ENCODE results near the gene PPP1CA. TPM values are rescaled to one million over a fixed set of nuclear protein-coding genes. Genes with fewer than 3 reads are reported as not detected.

The PPP1CA gene
- total RNA-seq, 2 experiments from 2014 or later, result 202 to 204 TPM

- Mint-ChIP-seq H3K27ac (peak overlapping the region; percentile 95), H3K36me3 (ENCODE audit: low read depth) (peaks cover 36% of the 10 kb centered on the region), H3K4me1 (ENCODE audit: low read depth) (peaks cover 56% of the 10 kb centered on the region), H3K4me3 (peak overlapping the region; percentile 90), H3K27me3 (ENCODE audit: low read depth) (no peaks in the 10 kb centered on the region), H3K9me3 (no peaks in the 10 kb centered on the region)
- CTCF ChIA-PET, result interaction anchor here (0.6 to 3.8 kb wide), 9 partner anchors 11 to 94 kb away, joined by 3 to 20 read pairs (median 5); partner anchors contain the start of genes CDK2AP2 and PPP1CA
- intact Hi-C loops (cut with micrococcal nuclease), result loop anchor here (1.0 to 2.0 kb wide), 4 partner anchors 19 to 67 kb away; partner anchors contain the start of gene TMEM134
- peak; percentile 77 for DNase-seq
Measured at GRCh38 chr11:67439321-67440228, 37.9 kb upstream of the PPP1CA start.

- intact Hi-C loops (cut with micrococcal nuclease), result loop anchor here (1.0 to 2.0 kb wide), 3 partner anchors 8 to 30 kb away; partner anchors contain the start of gene TMEM134
- CTCF ChIA-PET, result interaction anchor here (0.6 to 3.8 kb wide), 10 partner anchors 10 to 117 kb away, joined by 3 to 20 read pairs (median 5); partner anchors contain the start of genes CDK2AP2, GPR152 and PPP1CA
- Mint-ChIP-seq H3K27me3 (ENCODE audit: low read depth) (no peaks in the 10 kb centered on the region), H3K27ac (peak overlapping the region; percentile 99), H3K4me3 (peak overlapping the region; percentile 90), H3K36me3 (ENCODE audit: low read depth) (peaks cover 42% of the 10 kb centered on the region), H3K9me3 (no peaks in the 10 kb centered on the region), H3K4me1 (ENCODE audit: low read depth) (peaks cover 56% of the 10 kb centered on the region)
- DNase-seq, result peak; percentile 84
Measured at GRCh38 chr11:67438158-67438902, 36.7 kb upstream of the PPP1CA start.

DNA sequence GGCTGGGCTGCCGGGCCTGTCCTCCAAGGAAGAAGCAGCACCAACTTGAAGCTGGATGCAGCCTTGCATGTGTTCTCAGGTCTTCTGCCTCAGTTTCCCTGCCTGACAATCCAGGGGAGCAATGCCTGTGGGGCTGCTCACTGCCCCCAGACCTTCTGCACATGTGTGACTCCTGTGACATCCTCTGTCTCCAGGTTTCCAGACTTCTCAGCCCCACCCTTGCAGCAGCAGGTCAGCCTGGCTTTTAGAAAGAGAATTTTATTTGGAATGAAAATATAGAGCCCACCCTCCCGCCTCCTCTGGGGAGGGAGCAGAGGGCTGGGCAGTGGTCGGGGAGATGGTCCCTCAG lies 36.1 kb upstream of the PPP1CA start:
- H3K36me3 Mint-ChIP-seq (ENCODE audit: low read depth), result peaks cover 42% of the 10 kb centered on the region
- H3K9me3 Mint-ChIP-seq, result no peaks in the 10 kb centered on the region
- CTCF ChIA-PET, result interaction anchor here (0.6 to 3.8 kb wide), 7 partner anchors 15 to 118 kb away, joined by 3 to 20 read pairs (median 7); partner anchors contain the start of genes CDK2AP2, GPR152 and PPP1CA
- H3K4me1 Mint-ChIP-seq (ENCODE audit: low read depth), result peaks cover 59% of the 10 kb centered on the region
- no peak for DNase-seq
- H3K4me3 Mint-ChIP-seq, result peak overlapping the region; percentile 90
- H3K27ac Mint-ChIP-seq, result peak overlapping the region; percentile 99
- intact Hi-C loops (cut with micrococcal nuclease), result loop anchor here (1.0 to 2.0 kb wide), 5 partner anchors 9 to 47 kb away; partner anchors contain the start of gene TMEM134
- no peaks in the 10 kb centered on the region for H3K27me3 Mint-ChIP-seq (ENCODE audit: low read depth)

- H3K27ac Mint-ChIP-seq, result peak within 1 kb of the TSS; percentile 99
- peaks cover 43% of the 10 kb centered on the region for H3K36me3 Mint-ChIP-seq (ENCODE audit: low read depth)
- DNase-seq, result peak; percentile 87
- H3K9me3 Mint-ChIP-seq, result no peaks in the 10 kb centered on the region
- H3K27me3 Mint-ChIP-seq (ENCODE audit: low read depth), result no peaks in the 10 kb centered on the region
- CTCF ChIA-PET, result interaction anchor here (0.6 to 3.8 kb wide), 7 partner anchors 18 to 171 kb away, joined by 3 to 20 read pairs (median 7); partner anchors contain the start of genes CDK2AP2 and PPP1CA
- H3K4me1 Mint-ChIP-seq (ENCODE audit: low read depth), result peaks cover 59% of the 10 kb centered on the region
- intact Hi-C loops (cut with micrococcal nuclease), result loop anchor here (1.0 kb wide), 2 partner anchors 35 to 47 kb away; no protein-coding TSS in a partner anchor
- peak within 1 kb of the TSS; percentile 90 for H3K4me3 Mint-ChIP-seq
Measured at GRCh38 chr11:67437082-67437808, 35.6 kb upstream of the PPP1CA start, which contains the start of gene PTPRCAP. Gene PTPRCAP (minus strand): TSS chr11:67437682. CDS start chr11:67437619, 63 bp downstream.

DNA sequence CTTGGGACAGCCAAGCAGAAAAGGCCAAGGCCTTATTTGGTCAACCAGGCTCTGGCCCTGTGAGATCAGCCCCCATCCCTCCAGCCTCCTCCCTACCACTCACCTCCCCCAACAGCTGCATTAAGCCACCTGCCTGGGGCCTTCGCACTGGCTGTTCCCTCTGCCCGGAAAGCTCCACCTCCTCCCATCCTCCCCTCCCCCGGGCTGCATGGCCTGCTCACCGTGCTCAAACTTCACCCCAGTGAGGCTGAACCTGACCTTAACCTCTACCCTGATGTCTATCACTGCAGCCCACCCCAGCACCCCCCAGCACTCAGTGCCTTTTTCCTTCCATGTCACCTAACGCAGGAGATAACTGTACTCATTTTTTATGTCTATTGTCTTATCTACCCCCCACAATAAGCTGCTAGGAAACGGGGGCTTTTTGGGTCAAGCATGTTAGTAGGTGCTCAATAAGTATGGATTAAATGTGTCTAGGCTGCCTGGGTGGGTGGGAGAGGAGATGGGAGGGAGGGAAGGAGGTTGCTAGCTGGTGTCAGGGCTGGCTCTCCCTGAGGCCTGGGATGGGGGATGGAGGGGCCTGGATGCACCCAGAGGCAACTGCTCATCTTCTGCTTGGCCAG lies 34.9 kb upstream of the PPP1CA start:
- Mint-ChIP-seq H3K4me1 (ENCODE audit: low read depth) (peaks cover 60% of the 10 kb centered on the region), H3K27ac (peak overlapping the region; percentile 99), H3K27me3 (ENCODE audit: low read depth) (no peaks in the 10 kb centered on the region), H3K4me3 (peak overlapping the region; percentile 90), H3K36me3 (ENCODE audit: low read depth) (peaks cover 48% of the 10 kb centered on the region), H3K9me3 (no peaks in the 10 kb centered on the region)
- DNase-seq, result peak; percentile 93
- intact Hi-C loops (cut with micrococcal nuclease), result loop anchor here (1.0 kb wide), 4 partner anchors 8 to 48 kb away; partner anchors contain the start of gene RPS6KB2
- CTCF ChIA-PET, result interaction anchor here (0.6 to 3.8 kb wide), 5 partner anchors 31 to 210 kb away, joined by 3 to 20 read pairs (median 3); partner anchors contain the start of gene PPP1CA

DNA sequence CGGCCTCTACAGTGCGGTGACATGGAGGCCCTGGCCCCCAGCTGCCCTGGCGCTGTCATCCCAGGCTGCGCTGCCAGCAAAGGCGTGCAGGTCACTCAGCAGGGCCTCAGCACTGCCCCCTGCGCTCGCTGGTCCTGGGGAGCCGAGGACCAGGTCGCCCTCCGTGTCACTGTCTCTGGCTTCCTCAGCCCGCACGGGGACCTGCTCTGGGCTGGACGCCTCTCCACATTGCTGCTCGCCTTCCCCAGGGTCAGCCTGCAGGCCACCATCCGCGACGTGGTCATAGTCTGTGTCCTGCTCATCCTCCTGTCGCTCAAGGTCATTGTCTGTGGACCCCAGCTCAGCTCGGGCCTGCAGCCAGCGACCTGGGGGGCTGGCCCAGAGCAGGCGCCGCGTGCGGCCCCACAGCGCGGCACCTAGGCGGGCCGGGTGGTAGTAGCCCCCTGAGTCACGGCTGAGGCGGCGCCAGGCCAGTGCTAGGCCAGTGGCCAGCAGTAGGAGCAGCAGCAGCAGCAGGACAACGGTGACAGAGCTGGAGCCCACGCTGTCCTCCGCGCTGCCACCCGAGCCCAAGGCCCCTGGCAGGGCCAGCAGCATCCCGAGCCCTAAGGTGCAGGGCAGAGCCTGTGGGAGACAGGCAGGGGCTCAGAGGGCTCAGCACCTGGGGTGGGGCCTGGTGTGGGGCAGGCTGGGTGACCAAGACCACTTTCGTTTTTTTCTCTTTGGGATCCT lies 34.2 kb upstream of the PPP1CA start:
- H3K4me1 Mint-ChIP-seq (ENCODE audit: low read depth), result peaks cover 59% of the 10 kb centered on the region
- no peaks in the 10 kb centered on the region for H3K9me3 Mint-ChIP-seq
- peaks cover 48% of the 10 kb centered on the region for H3K36me3 Mint-ChIP-seq (ENCODE audit: low read depth)
- no peaks in the 10 kb centered on the region for H3K27me3 Mint-ChIP-seq (ENCODE audit: low read depth)
- peak overlapping the region; percentile 90 for H3K4me3 Mint-ChIP-seq
- no peak for DNase-seq
- CTCF ChIA-PET, result interaction anchor here (0.7 to 3.8 kb wide), 3 partner anchors 31 to 211 kb away, joined by 3 to 20 read pairs (median 3); no protein-coding TSS in a partner anchor
- peak overlapping the region; percentile 99 for H3K27ac Mint-ChIP-seq
- intact Hi-C loops (cut with micrococcal nuclease), result loop anchor here (1.0 kb wide), 2 partner anchors 8 to 28 kb away; partner anchors contain the start of gene RPS6KB2

GRCh38 chr11:67435031-67435726 lies 33.5 kb upstream of the PPP1CA start:
- peaks cover 57% of the 10 kb centered on the region for H3K4me1 Mint-ChIP-seq (ENCODE audit: low read depth)
- CTCF ChIA-PET, result no interaction called here
- DNase-seq, result no peak

DNA sequence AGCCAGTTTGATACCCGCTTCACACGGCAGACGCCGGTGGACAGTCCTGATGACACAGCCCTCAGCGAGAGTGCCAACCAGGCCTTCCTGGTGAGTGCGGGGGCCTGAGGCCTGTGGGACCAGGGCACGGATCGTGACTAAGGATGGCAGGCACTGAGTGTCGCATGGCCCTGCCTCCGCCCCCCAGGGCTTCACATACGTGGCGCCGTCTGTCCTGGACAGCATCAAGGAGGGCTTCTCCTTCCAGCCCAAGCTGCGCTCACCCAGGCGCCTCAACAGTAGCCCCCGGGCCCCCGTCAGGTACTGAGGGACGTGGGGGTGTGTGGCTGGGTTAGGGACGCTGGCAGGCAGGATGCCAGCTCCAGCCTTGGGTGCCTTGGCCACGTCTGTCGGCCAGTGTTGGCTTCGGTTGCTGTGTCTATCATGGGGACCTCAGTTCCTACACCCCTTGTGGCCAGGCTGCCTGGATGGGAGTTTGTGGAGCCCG lies 32.8 kb upstream of the PPP1CA start:
- intact Hi-C loops (cut with micrococcal nuclease), result no loop called here
- DNase-seq, result no peak
- H3K36me3 Mint-ChIP-seq (ENCODE audit: low read depth), result peaks cover 46% of the 10 kb centered on the region
- peak overlapping the region; percentile 93 for H3K27ac Mint-ChIP-seq
- no peaks in the 10 kb centered on the region for H3K27me3 Mint-ChIP-seq (ENCODE audit: low read depth)
- peaks cover 53% of the 10 kb centered on the region for H3K4me1 Mint-ChIP-seq (ENCODE audit: low read depth)
- CTCF ChIA-PET, result no interaction called here
- no peak overlapping the region for H3K4me3 Mint-ChIP-seq
- no peaks in the 10 kb centered on the region for H3K9me3 Mint-ChIP-seq

More at GRCh38 chr11:67435031-67435726, 33.5 kb upstream of the PPP1CA start:
- peak overlapping the region; percentile 93 for H3K27ac Mint-ChIP-seq
- H3K27me3 Mint-ChIP-seq (ENCODE audit: low read depth), result no peaks in the 10 kb centered on the region
- peak overlapping the region; percentile 90 for H3K4me3 Mint-ChIP-seq
- intact Hi-C loops (cut with micrococcal nuclease), result no loop called here
- peaks cover 50% of the 10 kb centered on the region for H3K36me3 Mint-ChIP-seq (ENCODE audit: low read depth)
- no peaks in the 10 kb centered on the region for H3K9me3 Mint-ChIP-seq

DNA sequence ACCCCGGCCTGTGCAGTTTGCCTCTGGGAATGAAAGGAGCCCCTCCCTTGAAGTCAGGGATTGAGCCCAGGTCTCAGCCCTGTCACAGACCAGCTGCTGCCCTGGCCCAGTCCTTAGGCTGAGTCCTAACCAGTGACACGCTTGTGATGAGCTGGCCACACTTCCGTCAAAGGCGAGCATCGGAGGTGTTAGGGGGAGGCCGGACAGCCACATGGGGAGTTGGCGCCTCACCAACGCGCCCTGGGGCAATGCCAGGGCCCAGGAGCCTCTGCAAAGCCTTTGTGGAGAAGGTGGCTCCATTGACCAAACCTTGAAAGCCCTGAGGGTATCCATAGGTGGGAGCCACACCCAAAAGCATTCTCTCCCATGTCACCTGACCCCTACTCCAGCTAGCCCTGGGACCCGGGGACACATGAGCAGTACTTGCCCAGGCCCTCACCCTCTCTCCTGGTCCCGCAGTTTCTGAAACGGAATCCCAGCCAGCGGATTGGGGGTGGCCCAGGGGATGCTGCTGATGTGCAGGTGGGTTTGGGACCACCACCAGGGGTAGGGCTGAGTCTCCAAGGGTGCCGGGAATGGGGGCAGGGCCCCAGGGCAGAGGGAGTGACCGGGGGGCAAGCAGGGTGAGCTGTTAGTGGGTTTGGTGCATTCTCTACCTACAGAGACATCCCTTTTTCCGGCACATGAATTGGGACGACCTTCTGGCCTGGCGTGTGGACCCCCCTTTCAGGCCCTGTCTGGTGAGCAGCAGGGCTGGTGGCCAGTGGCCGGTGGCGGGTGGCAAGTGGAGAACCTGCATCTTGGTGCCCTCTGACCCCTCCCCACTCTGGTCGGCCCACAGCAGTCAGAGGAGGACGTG lies 32.1 kb upstream of the PPP1CA start:
- Mint-ChIP-seq H3K9me3 (no peaks in the 10 kb centered on the region), H3K36me3 (ENCODE audit: low read depth) (peaks cover 40% of the 10 kb centered on the region), H3K4me1 (ENCODE audit: low read depth) (peaks cover 50% of the 10 kb centered on the region), H3K4me3 (no peak overlapping the region), H3K27me3 (ENCODE audit: low read depth) (no peaks in the 10 kb centered on the region), H3K27ac (peak overlapping the region; percentile 93)
- CTCF ChIA-PET, result no interaction called here
- no peak for DNase-seq
- intact Hi-C loops (cut with micrococcal nuclease), result no loop called here
